Activated T-helper 17 cell treated with anti-CD3 and anti-CD28 coated beads, Interleukin-2, amount 50 U/mL, for 72 hours (primary cell): Measurements from ENCODE around the gene NRP1. TPM values are rescaled to one million over a fixed set of nuclear protein-coding genes. Genes with fewer than 3 reads are reported as not detected.
"Not testable (repeated sequence)": the region's sequence is repeated elsewhere in the genome, so short reads cannot be mapped to it uniquely, and the experiment has no call there.

ENCODE experiments used
- ATAC-seq: fragments of 150-1000 bp; cut with Tn5 transposase; replicated peaks from 2 replicates; pipeline ENCODE4 v1.10.0; 2021; ENCODE audit warnings: mild to moderate bottlenecking, moderate library complexity
- H3K27ac Mint-ChIP-seq: one replicate; pipeline ENCODE4 v1.8.0; 2022; ENCODE audit warnings: mixed read lengths
- H3K27me3 Mint-ChIP-seq: one replicate; pipeline ENCODE4 v1.8.0; 2022; ENCODE audit warnings: mixed read lengths
- H3K36me3 Mint-ChIP-seq: one replicate; pipeline ENCODE4 v1.8.0; 2022; ENCODE audit warnings: low read depth, mild to moderate bottlenecking, mixed read lengths
- H3K4me1 Mint-ChIP-seq: one replicate; pipeline ENCODE4 v1.8.0; 2022; ENCODE audit warnings: mixed read lengths
- H3K4me3 Mint-ChIP-seq: one replicate; pipeline ENCODE4 v1.8.0; 2022; ENCODE audit warnings: mild to moderate bottlenecking, mixed read lengths
- H3K9me3 Mint-ChIP-seq: one replicate; pipeline ENCODE4 v1.8.0; 2022; ENCODE audit warnings: mixed read lengths
- total RNA-seq, 2 donors: library from RNA; stranded (reverse); gene quantifications; one replicate each; pipeline ENCODE4 v1.2.3, GENCODE V29; 2022

NRP1 gene
- total RNA-seq, 2 donors from 2014 or later = 0.90 to 1.2 TPM

GRCh38 chr10:33300544-33300943, 33.9 kb downstream of the NRP1 start:
- not testable (repeated sequence) for ATAC-seq

GRCh38 chr10:33298893-33299292, 35.6 kb downstream of the NRP1 start:
- Mint-ChIP-seq H3K4me1 (no peaks in the 10 kb centered on the region), H3K27me3 (peaks cover 4% of the 10 kb centered on the region), H3K27ac (no peak overlapping the region), H3K36me3 (no peaks in the 10 kb centered on the region), H3K4me3 (no peak overlapping the region), H3K9me3 (no peaks in the 10 kb centered on the region)
- ATAC-seq = no peak

More at GRCh38 chr10:33300544-33300943, 33.9 kb downstream of the NRP1 start:
- H3K27ac Mint-ChIP-seq, H3K9me3 Mint-ChIP-seq, H3K4me3 Mint-ChIP-seq, H3K27me3 Mint-ChIP-seq, H3K4me1 Mint-ChIP-seq, H3K36me3 Mint-ChIP-seq: not testable (repeated sequence)

- H3K27ac Mint-ChIP-seq = no peak overlapping the region
- H3K4me3 Mint-ChIP-seq = no peak overlapping the region
- no peaks in the 10 kb centered on the region for H3K4me1 Mint-ChIP-seq
- H3K27me3 Mint-ChIP-seq = no peaks in the 10 kb centered on the region
- H3K9me3 Mint-ChIP-seq = no peaks in the 10 kb centered on the region
- H3K36me3 Mint-ChIP-seq = no peaks in the 10 kb centered on the region
- no peak for ATAC-seq
Measured at GRCh38 chr10:33298110-33298509, 36.4 kb downstream of the NRP1 start.

GRCh38 chr10:33295851-33296250, 38.6 kb downstream of the NRP1 start:
- no peaks in the 10 kb centered on the region for H3K36me3 Mint-ChIP-seq
- no peak overlapping the region for H3K4me3 Mint-ChIP-seq
- H3K9me3 Mint-ChIP-seq = no peaks in the 10 kb centered on the region
- no peaks in the 10 kb centered on the region for H3K27me3 Mint-ChIP-seq
- H3K4me1 Mint-ChIP-seq = no peaks in the 10 kb centered on the region
- H3K27ac Mint-ChIP-seq = no peak overlapping the region
- no peak for ATAC-seq

GRCh38 chr10:33293531-33294170, 40.8 kb downstream of the NRP1 start:
- Mint-ChIP-seq H3K9me3 (no peaks in the 10 kb centered on the region), H3K36me3 (no peaks in the 10 kb centered on the region), H3K4me1 (no peaks in the 10 kb centered on the region), H3K27ac (no peak overlapping the region), H3K4me3 (no peak overlapping the region), H3K27me3 (no peaks in the 10 kb centered on the region)
- ATAC-seq = no peak

- no peak overlapping the region for H3K27ac Mint-ChIP-seq
Measured at GRCh38 chr10:33293076-33293475, 41.4 kb downstream of the NRP1 start.

GRCh38 chr10:33291053-33291592, 43.3 kb downstream of the NRP1 start:
- H3K4me3 Mint-ChIP-seq = no peak overlapping the region
- no peaks in the 10 kb centered on the region for H3K9me3 Mint-ChIP-seq
- H3K27me3 Mint-ChIP-seq = peaks cover 5% of the 10 kb centered on the region
- no peak for ATAC-seq
- H3K27ac Mint-ChIP-seq = no peak overlapping the region
- no peaks in the 10 kb centered on the region for H3K36me3 Mint-ChIP-seq
- no peaks in the 10 kb centered on the region for H3K4me1 Mint-ChIP-seq

More at GRCh38 chr10:33293076-33293475, 41.4 kb downstream of the NRP1 start:
- Mint-ChIP-seq H3K4me3 (no peak overlapping the region), H3K9me3 (no peaks in the 10 kb centered on the region), H3K36me3 (no peaks in the 10 kb centered on the region), H3K4me1 (no peaks in the 10 kb centered on the region), H3K27me3 (no peaks in the 10 kb centered on the region)
- ATAC-seq = no peak

- H3K27me3 Mint-ChIP-seq = peaks cover 10% of the 10 kb centered on the region
- no peak overlapping the region for H3K27ac Mint-ChIP-seq
- no peaks in the 10 kb centered on the region for H3K4me1 Mint-ChIP-seq
- no peak for ATAC-seq
- H3K4me3 Mint-ChIP-seq = no peak overlapping the region
- no peaks in the 10 kb centered on the region for H3K9me3 Mint-ChIP-seq
- H3K36me3 Mint-ChIP-seq = no peaks in the 10 kb centered on the region
Measured at GRCh38 chr10:33290321-33291052, 44.0 kb downstream of the NRP1 start.

- ATAC-seq = no peak
- H3K4me1 Mint-ChIP-seq = no peaks in the 10 kb centered on the region
- H3K36me3 Mint-ChIP-seq = no peaks in the 10 kb centered on the region
- no peaks in the 10 kb centered on the region for H3K9me3 Mint-ChIP-seq
- no peak overlapping the region for H3K4me3 Mint-ChIP-seq
- H3K27me3 Mint-ChIP-seq = peaks cover 14% of the 10 kb centered on the region
- no peak overlapping the region for H3K27ac Mint-ChIP-seq
Measured at GRCh38 chr10:33289776-33290175, 44.7 kb downstream of the NRP1 start.

- no peak overlapping the region for H3K27ac Mint-ChIP-seq
- no peaks in the 10 kb centered on the region for H3K9me3 Mint-ChIP-seq
- H3K4me3 Mint-ChIP-seq = no peak overlapping the region
- no peaks in the 10 kb centered on the region for H3K36me3 Mint-ChIP-seq
- H3K27me3 Mint-ChIP-seq = peaks cover 22% of the 10 kb centered on the region
- ATAC-seq = no peak
- no peaks in the 10 kb centered on the region for H3K4me1 Mint-ChIP-seq
Measured at GRCh38 chr10:33288127-33288526, 46.3 kb downstream of the NRP1 start.

- Mint-ChIP-seq H3K27me3 (peaks cover 22% of the 10 kb centered on the region), H3K9me3 (no peaks in the 10 kb centered on the region), H3K36me3 (no peaks in the 10 kb centered on the region), H3K27ac (no peak overlapping the region), H3K4me3 (no peak overlapping the region), H3K4me1 (no peaks in the 10 kb centered on the region)
- no peak for ATAC-seq
Measured at GRCh38 chr10:33287112-33287511, 47.4 kb downstream of the NRP1 start.

- no peaks in the 10 kb centered on the region for H3K36me3 Mint-ChIP-seq
- peaks cover 25% of the 10 kb centered on the region for H3K27me3 Mint-ChIP-seq
- H3K27ac Mint-ChIP-seq = no peak overlapping the region
- H3K4me1 Mint-ChIP-seq = no peaks in the 10 kb centered on the region
- no peak for ATAC-seq
- H3K9me3 Mint-ChIP-seq = no peaks in the 10 kb centered on the region
- H3K4me3 Mint-ChIP-seq = no peak overlapping the region
Measured at GRCh38 chr10:33286157-33286934, 48.1 kb downstream of the NRP1 start.

- ATAC-seq = no peak
- Mint-ChIP-seq H3K4me3 (no peak overlapping the region), H3K9me3 (no peaks in the 10 kb centered on the region), H3K4me1 (no peaks in the 10 kb centered on the region), H3K27me3 (peaks cover 26% of the 10 kb centered on the region), H3K36me3 (no peaks in the 10 kb centered on the region), H3K27ac (no peak overlapping the region)
Measured at GRCh38 chr10:33284945-33285344, 49.5 kb downstream of the NRP1 start.

GRCh38 chr10:33279811-33280602, 54.5 kb downstream of the NRP1 start:
- no peak overlapping the region for H3K4me3 Mint-ChIP-seq
- no peaks in the 10 kb centered on the region for H3K4me1 Mint-ChIP-seq
- H3K9me3 Mint-ChIP-seq = no peaks in the 10 kb centered on the region
- peaks cover 17% of the 10 kb centered on the region for H3K27me3 Mint-ChIP-seq
- H3K36me3 Mint-ChIP-seq = no peaks in the 10 kb centered on the region
- H3K27ac Mint-ChIP-seq = no peak overlapping the region
- ATAC-seq = no peak
